Measurements from ENCODE around the gene ZNF670. TPM values are rescaled to one million over a fixed set of nuclear protein-coding genes. Genes with fewer than 3 reads are reported as not detected.

The ZNF670 gene
- total RNA-seq, 1 experiment from 2014 or later: 20.0 TPM

DNA sequence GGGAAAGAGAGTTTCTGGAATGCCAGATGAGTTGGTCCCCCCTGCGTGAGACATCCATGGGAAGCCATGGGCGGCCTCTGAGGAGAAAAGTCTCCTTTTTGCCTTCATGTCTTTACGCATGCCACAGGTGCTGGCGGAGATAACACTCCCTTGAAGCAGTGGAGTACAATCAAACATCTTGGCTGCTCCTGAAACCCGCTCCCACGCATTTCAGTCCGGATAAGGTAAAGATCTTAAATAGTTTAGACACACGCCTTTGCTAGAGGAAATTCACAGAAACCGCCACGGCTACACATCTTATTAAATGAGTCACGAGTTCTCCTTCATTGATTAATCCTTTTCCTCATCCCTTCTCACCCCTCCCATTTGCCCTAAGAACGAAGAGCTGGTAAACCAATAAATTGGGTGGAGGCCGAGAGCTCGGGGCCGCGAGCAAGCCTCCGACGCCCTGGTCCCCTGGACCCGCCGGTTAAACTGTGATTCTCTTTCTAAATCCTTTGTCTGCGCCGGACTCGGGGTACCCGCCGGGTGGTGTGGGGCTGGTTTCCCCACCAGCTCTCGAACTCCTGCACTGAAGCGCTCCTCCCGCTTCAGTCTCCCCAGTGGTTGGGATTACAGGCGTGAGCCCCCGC, 32.1 kb upstream of the ZNF670 start:
- Histone ChIP-seq H3K36me3 (ENCODE audit: insufficient read depth, low read length) (no peaks in the 10 kb centered on the region), H3K4me2 (ENCODE audit: low read depth, low read length, poor library complexity, severe bottlenecking) (no peak overlapping the region), H3K4me3 (ENCODE audit: low read length) (no peak overlapping the region), H2AFZ (ENCODE audit: low read length) (no peak overlapping the region), H3K4me1 (ENCODE audit: low read length) (no peaks in the 10 kb centered on the region), H3K9ac (ENCODE audit: low read length) (no peak overlapping the region), H4K20me1 (ENCODE audit: insufficient read depth, low read depth, low read length) (no peaks in the 10 kb centered on the region), H3K27ac (ENCODE audit: low read length) (no peak overlapping the region), H3K9me3 (ENCODE audit: low read length) (no peaks in the 10 kb centered on the region), H3K79me2 (ENCODE audit: low read length) (no peaks in the 10 kb centered on the region), H3K27me3 (ENCODE audit: low read length) (no peaks in the 10 kb centered on the region), H3K9me2 (replicated peaks; ENCODE audit: insufficient read depth, low read length) (no peaks in the 10 kb centered on the region)
- DNase-seq: no peak

DNA sequence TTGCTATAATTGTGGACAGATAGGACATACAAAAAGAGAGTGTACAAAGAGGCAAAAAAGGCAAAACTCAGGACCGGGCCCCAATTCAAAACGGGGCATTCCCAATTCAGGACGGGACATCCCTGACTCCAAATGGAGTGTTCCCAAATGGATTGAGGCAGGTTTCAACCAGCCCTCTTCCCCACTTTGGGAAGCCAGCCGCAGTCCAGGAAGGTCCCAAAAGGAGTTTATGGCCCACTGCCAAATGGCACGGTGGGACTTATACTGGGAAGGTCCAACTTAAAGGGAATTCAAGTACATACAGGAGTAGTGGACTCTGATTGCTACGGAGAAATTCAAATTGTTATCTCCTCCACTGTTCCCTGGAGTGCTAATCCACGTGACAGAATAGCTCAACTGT, 29.1 kb upstream of the ZNF670 start:
- Histone ChIP-seq H3K9me2 (replicated peaks; ENCODE audit: insufficient read depth, low read length) (no peaks in the 10 kb centered on the region), H3K79me2 (ENCODE audit: low read length) (peaks cover 14% of the 10 kb centered on the region), H3K27me3 (ENCODE audit: low read length) (no peaks in the 10 kb centered on the region), H3K4me3 (ENCODE audit: low read length) (no peak overlapping the region), H4K20me1 (ENCODE audit: insufficient read depth, low read depth, low read length) (no peaks in the 10 kb centered on the region), H3K4me1 (ENCODE audit: low read length) (peaks cover 6% of the 10 kb centered on the region), H3K4me2 (ENCODE audit: low read depth, low read length, poor library complexity, severe bottlenecking) (no peak overlapping the region), H3K36me3 (ENCODE audit: insufficient read depth, low read length) (peaks cover 6% of the 10 kb centered on the region), H2AFZ (ENCODE audit: low read length) (no peak overlapping the region), H3K27ac (ENCODE audit: low read length) (no peak overlapping the region), H3K9ac (ENCODE audit: low read length) (no peak overlapping the region), H3K9me3 (ENCODE audit: low read length) (peaks cover 8% of the 10 kb centered on the region)
- DNase-seq: peak; percentile 32

DNA sequence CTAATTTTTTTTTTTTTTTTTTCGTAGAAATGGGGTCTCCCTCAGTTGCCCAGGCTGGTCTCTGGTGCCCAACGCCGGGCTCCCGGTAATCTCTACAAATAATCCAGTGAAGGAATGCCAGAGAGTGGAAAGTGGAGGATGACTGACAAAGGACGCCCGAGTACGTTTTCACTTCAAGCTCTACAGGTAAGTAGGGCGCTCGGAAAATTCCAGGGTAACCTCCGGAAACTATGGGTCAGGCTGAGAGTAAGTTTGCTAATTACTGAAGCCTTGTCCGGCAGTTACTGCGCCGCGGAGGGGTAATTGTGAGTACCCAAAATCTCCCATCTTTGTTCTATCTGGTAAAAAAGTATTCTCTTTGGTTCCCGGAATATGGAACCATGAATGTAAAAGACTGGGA, 27.4 kb upstream of the ZNF670 start:
- Histone ChIP-seq H2AFZ (ENCODE audit: low read length) (no peak overlapping the region), H3K9me3 (ENCODE audit: low read length) (peaks cover 24% of the 10 kb centered on the region), H3K9ac (ENCODE audit: low read length) (no peak overlapping the region), H3K36me3 (ENCODE audit: insufficient read depth, low read length) (peaks cover 23% of the 10 kb centered on the region), H3K4me2 (ENCODE audit: low read depth, low read length, poor library complexity, severe bottlenecking) (no peak overlapping the region), H3K27ac (ENCODE audit: low read length) (no peak overlapping the region), H3K27me3 (ENCODE audit: low read length) (no peaks in the 10 kb centered on the region), H3K4me1 (ENCODE audit: low read length) (peaks cover 6% of the 10 kb centered on the region), H3K4me3 (ENCODE audit: low read length) (no peak overlapping the region), H4K20me1 (ENCODE audit: insufficient read depth, low read depth, low read length) (no peaks in the 10 kb centered on the region), H3K79me2 (ENCODE audit: low read length) (peaks cover 32% of the 10 kb centered on the region), H3K9me2 (replicated peaks; ENCODE audit: insufficient read depth, low read length) (no peaks in the 10 kb centered on the region)
- DNase-seq: no peak

DNA sequence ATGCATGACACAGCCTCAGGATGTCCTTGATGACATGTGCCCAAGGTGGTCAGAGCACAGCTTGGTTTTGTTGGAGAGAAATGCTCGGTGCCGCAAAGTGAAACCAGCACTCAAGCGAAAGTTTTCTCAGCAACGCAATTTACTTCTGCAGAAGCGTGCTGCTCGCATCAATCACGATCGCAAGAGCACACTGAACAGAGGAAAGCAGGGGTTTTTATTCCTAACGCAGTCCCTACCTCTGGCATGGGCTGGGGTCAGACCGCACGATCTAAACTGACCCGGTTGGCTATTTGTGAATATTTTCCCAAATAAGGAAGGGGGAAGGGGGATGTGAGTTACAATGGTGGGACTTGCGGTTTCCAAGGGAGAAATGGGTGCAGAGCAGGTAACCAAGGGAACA, 26.4 kb upstream of the ZNF670 start:
- Histone ChIP-seq H3K27ac (ENCODE audit: low read length) (no peak overlapping the region), H3K4me2 (ENCODE audit: low read depth, low read length, poor library complexity, severe bottlenecking) (no peak overlapping the region), H3K9ac (ENCODE audit: low read length) (no peak overlapping the region), H4K20me1 (ENCODE audit: insufficient read depth, low read depth, low read length) (no peaks in the 10 kb centered on the region), H3K9me3 (ENCODE audit: low read length) (peaks cover 32% of the 10 kb centered on the region), H3K4me3 (ENCODE audit: low read length) (peak overlapping the region; percentile 18; the same call in 1 of the 2 replicates), H3K9me2 (replicated peaks; ENCODE audit: insufficient read depth, low read length) (no peaks in the 10 kb centered on the region), H2AFZ (ENCODE audit: low read length) (no peak overlapping the region), H3K36me3 (ENCODE audit: insufficient read depth, low read length) (peaks cover 31% of the 10 kb centered on the region), H3K4me1 (ENCODE audit: low read length) (peaks cover 6% of the 10 kb centered on the region), H3K27me3 (ENCODE audit: low read length) (no peaks in the 10 kb centered on the region), H3K79me2 (ENCODE audit: low read length) (peaks cover 37% of the 10 kb centered on the region)
- no peak for DNase-seq

DNA sequence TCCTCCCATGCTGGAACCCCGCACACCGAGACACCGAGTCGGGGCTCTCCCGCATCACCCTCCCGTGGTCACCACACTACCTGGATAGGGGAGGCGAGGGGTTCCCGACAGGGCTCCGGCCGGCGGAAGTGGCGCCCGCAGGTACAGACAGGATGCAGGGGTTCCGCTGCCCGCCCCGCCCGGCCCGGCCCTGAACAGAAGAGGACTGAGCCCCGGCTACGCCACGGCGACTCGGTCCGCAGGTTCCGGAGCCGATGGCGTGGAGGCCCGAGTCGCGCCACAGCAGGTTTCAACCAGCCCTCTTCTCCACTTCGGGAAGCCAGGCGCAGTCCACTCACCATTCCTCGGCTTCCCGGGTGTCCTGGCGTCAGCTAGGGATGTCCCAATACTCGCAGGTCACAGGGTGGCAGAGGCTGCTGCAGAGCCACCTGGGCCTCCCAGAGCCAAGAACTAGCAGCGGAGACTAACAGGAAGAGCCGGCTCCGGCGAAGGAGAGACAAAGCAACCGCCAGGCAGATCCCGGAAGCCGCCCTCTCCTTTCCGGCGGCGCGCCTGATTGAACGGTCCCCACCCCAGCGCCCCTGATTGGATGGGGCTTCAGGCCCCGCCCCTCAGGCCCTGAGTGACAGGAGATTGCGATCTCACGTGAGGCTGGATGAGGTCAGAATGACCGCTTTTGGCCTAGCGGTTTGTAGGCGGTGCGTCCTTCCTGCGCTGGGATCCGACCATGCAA, 25.4 kb upstream of the ZNF670 start, which contains the start of gene ZNF669:
Gene ZNF669 (minus strand): TSS at position 498 of the 733 bp plus-strand sequence. CDS start 157 bp downstream, at position 341.
- Histone ChIP-seq H3K27ac (ENCODE audit: low read length) (peak within 1 kb of the TSS; percentile 67), H4K20me1 (ENCODE audit: insufficient read depth, low read depth, low read length) (no peaks in the 10 kb centered on the region), H3K79me2 (ENCODE audit: low read length) (peaks cover 37% of the 10 kb centered on the region), H3K36me3 (ENCODE audit: insufficient read depth, low read length) (peaks cover 31% of the 10 kb centered on the region), H3K4me1 (ENCODE audit: low read length) (peaks cover 6% of the 10 kb centered on the region), H2AFZ (ENCODE audit: low read length) (peak within 1 kb of the TSS; percentile 91; the same call in 1 of the 2 replicates), H3K27me3 (ENCODE audit: low read length) (no peaks in the 10 kb centered on the region), H3K9ac (ENCODE audit: low read length) (peak within 1 kb of the TSS; percentile 99), H3K9me2 (replicated peaks; ENCODE audit: insufficient read depth, low read length) (no peaks in the 10 kb centered on the region), H3K9me3 (ENCODE audit: low read length) (peaks cover 32% of the 10 kb centered on the region), H3K4me2 (ENCODE audit: low read depth, low read length, poor library complexity, severe bottlenecking) (peak within 1 kb of the TSS; percentile 83), H3K4me3 (ENCODE audit: low read length) (peak within 1 kb of the TSS; percentile 100)
- DNase-seq: peak; percentile 98

DNA sequence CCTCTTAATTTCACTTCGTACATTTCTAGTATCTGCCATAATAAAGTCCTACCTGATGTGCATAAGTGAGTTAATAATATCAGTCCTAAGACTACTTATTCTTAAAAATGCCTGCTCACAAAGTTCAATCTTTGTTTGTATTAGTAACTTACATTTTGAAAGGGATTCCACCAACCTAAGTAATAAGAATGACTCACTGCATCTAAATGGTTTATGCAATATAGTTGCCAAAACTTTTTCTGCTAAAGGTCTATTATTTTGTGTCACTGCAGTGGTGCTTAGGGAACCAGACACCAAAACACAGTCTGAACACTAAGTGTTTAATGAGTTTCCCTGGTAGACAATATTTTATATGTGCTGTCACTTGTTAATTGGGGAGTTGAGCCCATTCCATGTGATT, 23.8 kb upstream of the ZNF670 start:
- H4K20me1 ChIP-seq (ENCODE audit: insufficient read depth, low read depth, low read length): no peaks in the 10 kb centered on the region
- no peak overlapping the region for H2AFZ ChIP-seq (ENCODE audit: low read length)
- H3K9ac ChIP-seq (ENCODE audit: low read length): no peak overlapping the region
- H3K27ac ChIP-seq (ENCODE audit: low read length): no peak overlapping the region
- no peak overlapping the region for H3K4me3 ChIP-seq (ENCODE audit: low read length)
- no peak overlapping the region for H3K4me2 ChIP-seq (ENCODE audit: low read depth, low read length, poor library complexity, severe bottlenecking)
- peaks cover 38% of the 10 kb centered on the region for H3K36me3 ChIP-seq (ENCODE audit: insufficient read depth, low read length)
- H3K79me2 ChIP-seq (ENCODE audit: low read length): peaks cover 37% of the 10 kb centered on the region
- H3K27me3 ChIP-seq (ENCODE audit: low read length): no peaks in the 10 kb centered on the region
- peaks cover 6% of the 10 kb centered on the region for H3K4me1 ChIP-seq (ENCODE audit: low read length)
- H3K9me3 ChIP-seq (ENCODE audit: low read length): peaks cover 32% of the 10 kb centered on the region
- H3K9me2 ChIP-seq (replicated peaks; ENCODE audit: insufficient read depth, low read length): no peaks in the 10 kb centered on the region
- no peak for DNase-seq

DNA sequence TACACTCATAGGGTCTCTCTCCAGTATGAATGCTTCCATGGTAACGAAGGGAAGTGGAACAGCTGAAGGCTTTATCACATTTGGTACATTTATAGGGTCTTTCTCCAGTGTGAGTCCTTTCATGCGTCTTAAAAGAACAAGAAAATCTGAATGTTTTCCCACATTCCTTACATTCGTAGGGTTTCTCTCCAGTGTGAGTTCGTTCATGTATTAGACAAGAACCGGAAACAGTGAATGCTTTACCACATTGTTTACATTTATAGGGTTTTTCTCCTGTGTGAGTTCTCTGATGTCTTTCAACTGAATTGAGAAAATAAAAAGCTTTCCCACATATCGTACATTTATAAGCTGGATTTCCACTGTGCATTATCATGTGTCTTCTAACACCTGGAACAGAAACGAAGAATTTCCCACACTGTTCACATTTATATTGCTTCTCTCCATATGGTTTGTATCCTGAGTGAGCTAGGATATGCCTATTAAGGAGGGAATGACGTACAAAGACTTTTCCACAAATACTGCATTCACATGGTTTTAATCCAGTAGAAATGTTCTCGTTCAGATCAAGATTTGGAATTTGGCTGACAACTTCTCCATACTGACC, 22.2 kb upstream of the ZNF670 start:
- no peaks in the 10 kb centered on the region for H4K20me1 ChIP-seq (ENCODE audit: insufficient read depth, low read depth, low read length)
- no peaks in the 10 kb centered on the region for H3K27me3 ChIP-seq (ENCODE audit: low read length)
- peaks cover 6% of the 10 kb centered on the region for H3K4me1 ChIP-seq (ENCODE audit: low read length)
- H3K4me2 ChIP-seq (ENCODE audit: low read depth, low read length, poor library complexity, severe bottlenecking): no peak overlapping the region
- H3K9me2 ChIP-seq (replicated peaks; ENCODE audit: insufficient read depth, low read length): no peaks in the 10 kb centered on the region
- peaks cover 37% of the 10 kb centered on the region for H3K79me2 ChIP-seq (ENCODE audit: low read length)
- no peak overlapping the region for H3K4me3 ChIP-seq (ENCODE audit: low read length)
- DNase-seq: no peak
- H3K27ac ChIP-seq (ENCODE audit: low read length): no peak overlapping the region
- peaks cover 38% of the 10 kb centered on the region for H3K36me3 ChIP-seq (ENCODE audit: insufficient read depth, low read length)
- H2AFZ ChIP-seq (ENCODE audit: low read length): no peak overlapping the region
- peaks cover 32% of the 10 kb centered on the region for H3K9me3 ChIP-seq (ENCODE audit: low read length)
- no peak overlapping the region for H3K9ac ChIP-seq (ENCODE audit: low read length)

DNA sequence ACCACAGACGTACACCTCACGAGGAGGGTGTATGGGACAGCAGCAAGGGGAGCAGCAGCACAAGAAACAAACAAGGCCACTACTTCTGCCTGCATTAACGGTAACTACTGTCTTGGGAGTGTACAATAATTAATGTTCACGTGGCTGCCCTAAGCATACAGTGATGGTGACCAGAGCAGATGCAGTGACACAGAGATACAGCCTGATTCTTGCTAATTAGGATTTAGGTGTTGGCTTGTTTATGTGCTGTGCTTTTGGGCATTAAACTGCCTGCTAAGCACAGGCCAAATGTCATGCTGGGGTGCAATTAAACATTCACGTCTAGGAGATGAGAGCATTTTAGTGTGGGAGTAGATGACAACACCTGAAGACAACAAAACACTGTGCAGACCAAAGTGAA, 18.3 kb upstream of the ZNF670 start:
- Histone ChIP-seq H3K27me3 (ENCODE audit: low read length) (no peaks in the 10 kb centered on the region), H4K20me1 (ENCODE audit: insufficient read depth, low read depth, low read length) (no peaks in the 10 kb centered on the region), H3K4me3 (ENCODE audit: low read length) (no peak overlapping the region), H2AFZ (ENCODE audit: low read length) (no peak overlapping the region), H3K9me2 (replicated peaks; ENCODE audit: insufficient read depth, low read length) (no peaks in the 10 kb centered on the region), H3K79me2 (ENCODE audit: low read length) (peaks cover 15% of the 10 kb centered on the region), H3K36me3 (ENCODE audit: insufficient read depth, low read length) (peaks cover 25% of the 10 kb centered on the region), H3K27ac (ENCODE audit: low read length) (no peak overlapping the region), H3K4me1 (ENCODE audit: low read length) (no peaks in the 10 kb centered on the region), H3K9me3 (ENCODE audit: low read length) (peaks cover 18% of the 10 kb centered on the region), H3K9ac (ENCODE audit: low read length) (no peak overlapping the region), H3K4me2 (ENCODE audit: low read depth, low read length, poor library complexity, severe bottlenecking) (no peak overlapping the region)
- no peak for DNase-seq
